ENCODE measurements around the gene RBM14. TPM values are rescaled to one million over a fixed set of nuclear protein-coding genes. Genes with fewer than 3 reads are reported as not detected.

The RBM14 gene
- polyA plus RNA-seq, 1 experiment = 21.4 TPM

DNA sequence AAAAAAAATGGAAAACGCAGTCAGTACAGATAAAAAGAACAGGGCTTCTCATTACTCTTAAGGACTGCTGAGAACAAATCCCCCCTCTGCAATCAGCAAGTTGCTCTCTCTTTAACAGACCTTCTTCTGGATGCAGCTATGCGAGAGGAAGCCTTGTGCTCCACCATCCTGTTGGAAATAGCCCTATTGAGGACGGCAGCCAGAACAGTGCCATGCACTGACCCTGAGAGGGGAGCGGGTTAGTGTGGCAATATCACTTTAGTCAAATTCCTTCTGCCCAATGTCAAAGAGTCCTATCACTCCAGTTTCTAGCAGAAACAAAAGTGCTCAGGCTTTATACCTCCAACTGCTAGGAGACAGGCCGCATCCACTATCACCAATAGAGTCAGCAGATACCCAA is 54.4 kb downstream of the RBM14 start:
- DNase-seq (ENCODE audit: low read depth, low spot score) = no peak
- TF ChIP-seq, protein P1, sequence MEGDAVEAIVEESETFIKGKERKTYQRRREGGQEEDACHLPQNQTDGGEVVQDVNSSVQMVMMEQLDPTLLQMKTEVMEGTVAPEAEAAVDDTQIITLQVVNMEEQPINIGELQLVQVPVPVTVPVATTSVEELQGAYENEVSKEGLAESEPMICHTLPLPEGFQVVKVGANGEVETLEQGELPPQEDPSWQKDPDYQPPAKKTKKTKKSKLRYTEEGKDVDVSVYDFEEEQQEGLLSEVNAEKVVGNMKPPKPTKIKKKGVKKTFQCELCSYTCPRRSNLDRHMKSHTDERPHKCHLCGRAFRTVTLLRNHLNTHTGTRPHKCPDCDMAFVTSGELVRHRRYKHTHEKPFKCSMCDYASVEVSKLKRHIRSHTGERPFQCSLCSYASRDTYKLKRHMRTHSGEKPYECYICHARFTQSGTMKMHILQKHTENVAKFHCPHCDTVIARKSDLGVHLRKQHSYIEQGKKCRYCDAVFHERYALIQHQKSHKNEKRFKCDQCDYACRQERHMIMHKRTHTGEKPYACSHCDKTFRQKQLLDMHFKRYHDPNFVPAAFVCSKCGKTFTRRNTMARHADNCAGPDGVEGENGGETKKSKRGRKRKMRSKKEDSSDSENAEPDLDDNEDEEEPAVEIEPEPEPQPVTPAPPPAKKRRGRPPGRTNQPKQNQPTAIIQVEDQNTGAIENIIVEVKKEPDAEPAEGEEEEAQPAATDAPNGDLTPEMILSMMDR (IDR thresholded peaks at IDR 0.05; ENCODE audit: low read depth, low read length) = no peak
- H3K9me3 ChIP-seq (ENCODE audit: control insufficient read depth, insufficient read depth, low read length) = no peaks in the 10 kb centered on the region
- ChIA-PET POLR2A (interaction anchor here (0.6 to 1.2 kb wide), 2 partner anchors 24 to 131 kb away, joined by 4 to 7 read pairs; no protein-coding TSS in a partner anchor), CTCF (interaction anchor here (1.4 kb wide), 1 partner anchor 8 kb away, joined by 5 read pairs; no protein-coding TSS in a partner anchor)
- H3K4me3 ChIP-seq (ENCODE audit: low read depth, low read length) = no peak overlapping the region
- H3K27me3 ChIP-seq (ENCODE audit: control insufficient read depth, insufficient read depth, low read length) = no peaks in the 10 kb centered on the region
- H3K27ac ChIP-seq (ENCODE audit: low read depth, low read length) = no peak overlapping the region

- Histone ChIP-seq H3K27ac (ENCODE audit: low read depth, low read length) (no peak overlapping the region), H3K4me3 (ENCODE audit: low read depth, low read length) (peak overlapping the region; percentile 17; the same call in 1 of the 2 replicates), H3K9me3 (ENCODE audit: control insufficient read depth, insufficient read depth, low read length) (no peaks in the 10 kb centered on the region; the same call in 1 of the 2 replicates), H3K27me3 (ENCODE audit: control insufficient read depth, insufficient read depth, low read length) (no peaks in the 10 kb centered on the region)
- TF ChIP-seq, protein P1 (IDR thresholded peaks at IDR 0.05; ENCODE audit: low read depth, low read length) = no peak
- DNase-seq (ENCODE audit: low read depth, low spot score) = no peak
- ChIA-PET CTCF (no interaction called here), POLR2A (interaction anchor here (0.7 kb wide), 1 partner anchor 506 kb away, joined by 3 read pairs; no protein-coding TSS in a partner anchor)
Observed at GRCh38 chr11:66674964-66675602, 58.7 kb downstream of the RBM14 start.

DNA sequence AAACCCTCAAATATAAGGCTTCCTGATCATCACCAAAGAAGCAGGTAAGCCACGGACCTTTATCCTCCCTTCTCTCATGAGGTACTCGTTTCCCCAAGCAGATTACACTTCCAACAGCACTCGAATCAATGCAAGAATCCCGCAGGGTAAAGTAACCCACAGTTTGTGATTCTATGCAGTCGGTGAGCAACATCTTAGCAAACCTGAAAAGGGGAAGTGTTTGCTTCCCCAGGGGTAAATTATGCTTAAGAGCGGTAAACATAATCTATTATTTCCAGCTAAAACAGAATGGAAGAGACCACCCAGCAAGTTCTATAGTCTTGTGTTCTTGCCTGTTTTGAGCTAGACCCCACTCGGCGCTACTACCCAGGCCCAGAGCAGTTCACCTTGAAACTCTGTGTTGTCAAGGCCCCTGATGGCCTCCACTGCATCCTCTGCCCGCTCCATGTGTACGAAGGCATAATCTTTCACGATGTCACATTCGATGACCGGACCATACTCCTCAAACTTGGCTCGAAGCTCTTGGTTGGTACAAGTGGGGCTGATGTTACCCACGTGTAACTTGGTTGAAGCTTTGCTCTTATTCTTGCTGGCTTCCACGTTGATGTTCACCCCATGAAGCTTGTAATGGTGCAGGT is 60.0 kb downstream of the RBM14 start:
- Histone ChIP-seq H3K9me3 (ENCODE audit: control insufficient read depth, insufficient read depth, low read length) (no peaks in the 10 kb centered on the region; the same call in 1 of the 2 replicates), H3K27me3 (ENCODE audit: control insufficient read depth, insufficient read depth, low read length) (no peaks in the 10 kb centered on the region), H3K4me3 (ENCODE audit: low read depth, low read length) (peak overlapping the region; percentile 76), H3K27ac (ENCODE audit: low read depth, low read length) (peak overlapping the region; percentile 96)
- ChIA-PET POLR2A (interaction anchor here (2.4 kb wide), 1 partner anchor 38 kb away, joined by 20 read pairs; the partner anchor contains the start of gene RBM4), CTCF (interaction anchor here (0.5 to 2.5 kb wide), 3 partner anchors 98 to 283 kb away, joined by 3 to 29 read pairs (median 3); no protein-coding TSS in a partner anchor)
- DNase-seq (ENCODE audit: low read depth, low spot score) = no peak
- TF ChIP-seq, protein P1 (IDR thresholded peaks at IDR 0.05; ENCODE audit: low read depth, low read length) = no peak

Small RNA genes within 50 kb of the gene (small RNA-seq; reads per million reads assigned to genes)
- gene RNU4-39P (ENCODE audit: insufficient read length, low read depth) = not detected

Other genes starting within 250 kb of the RBM14 start
- 0.16 and 0.46 TPM in 2 replicates for gene SLC29A2, start 244.9 kb upstream of the RBM14 start, polyA plus RNA-seq (2011; rRNA removed)
- 0.12 and 0.14 TPM in 2 replicates for gene NPAS4, start 195.6 kb upstream of the RBM14 start, polyA plus RNA-seq (2011; rRNA removed)
- gene MRPL11, start 177.8 kb upstream of the RBM14 start, polyA plus RNA-seq (2011; rRNA removed) = 43.1 and 55.1 TPM in 2 replicates
- gene PELI3, start 149.7 kb upstream of the RBM14 start, polyA plus RNA-seq (2011; rRNA removed) = 4.6 and 5.6 TPM in 2 replicates
- gene DPP3, start 136.2 kb upstream of the RBM14 start, polyA plus RNA-seq (2011; rRNA removed) = 54.6 and 60.2 TPM in 2 replicates
- gene BBS1, start 106.0 kb upstream of the RBM14 start, polyA plus RNA-seq (2011; rRNA removed) = 17.7 and 21.1 TPM in 2 replicates
- gene ZDHHC24, start 70.6 kb upstream of the RBM14 start, polyA plus RNA-seq (2011; rRNA removed) = 6.2 and 6.8 TPM in 2 replicates
- 0.11 TPM in 2 replicates for gene ACTN3, start 69.7 kb upstream of the RBM14 start, polyA plus RNA-seq (2011; rRNA removed)
- 24.3 and 28.1 TPM in 2 replicates for gene CTSF, start 48.0 kb upstream of the RBM14 start, polyA plus RNA-seq (2011; rRNA removed)
- 0.11 and 0.19 TPM in 2 replicates for gene CCDC87, start 23.6 kb upstream of the RBM14 start, polyA plus RNA-seq (2011; rRNA removed)
- 26.7 and 30.3 TPM in 2 replicates for gene CCS, start 23.4 kb upstream of the RBM14 start, polyA plus RNA-seq (2011; rRNA removed)
- 234 and 272 TPM in 2 replicates for gene RBM4, start 22.1 kb downstream of the RBM14 start, polyA plus RNA-seq (2011; rRNA removed)
- gene RBM4B, start 61.3 kb downstream of the RBM14 start, polyA plus RNA-seq (2011; rRNA removed) = 37.4 and 43.8 TPM in 2 replicates
- 0.09 and 0.21 TPM in 2 replicates for gene SPTBN2, start 112.6 kb downstream of the RBM14 start, polyA plus RNA-seq (2011; rRNA removed)
- gene RCE1, start 226.8 kb downstream of the RBM14 start, polyA plus RNA-seq (2011; rRNA removed) = 9.2 and 11.4 TPM in 2 replicates
- 5.5 and 9.7 TPM in 2 replicates for gene LRFN4, start 240.4 kb downstream of the RBM14 start, polyA plus RNA-seq (2011; rRNA removed)